Stomach (tissue), 9 donors: Measurements from ENCODE around the gene CELF2. TPM values are rescaled to one million over a fixed set of nuclear protein-coding genes. Genes with fewer than 3 reads are reported as not detected.

Experiments used
- DNase-seq, 2 donors: peaks; one replicate each; pipeline versions ENCODE4 v3.0.0 to v3.0.0-alpha.2; 2013 to 2019
- H3K27ac ChIP-seq, 5 donors: fragments of 200-600 bp in 4 of 5; sonication (generic) in 4 of 5; one replicate each; pipeline ENCODE4 v1.5.1; 2013 to 2019; ENCODE audit warnings: mild to moderate bottlenecking in 1 of 5, moderate library complexity in 1 of 5
- H3K27me3 ChIP-seq, 3 donors: fragments of 200-600 bp; sonication (generic); one replicate each; pipeline ENCODE4 v1.5.1; 2017 to 2019; ENCODE audit warnings: mixed run types in 1 of 3
- H3K36me3 ChIP-seq, 4 donors: fragments of 200-600 bp; sonication (generic); 1 replicate in 3 of 4; 2 replicates in 1 of 4; pipeline ENCODE4 v1.5.1; 2016 to 2019
- H3K4me1 ChIP-seq, 4 donors: fragments of 200-600 bp; sonication (generic); one replicate each; pipeline ENCODE4 v1.5.1; 2016 to 2019
- H3K4me3 ChIP-seq, 4 donors: fragments of 200-600 bp; sonication (generic) in 3 of 4; one replicate each; pipeline ENCODE4 v1.5.1; 2016 to 2019; ENCODE audit warnings: mild to moderate bottlenecking in 1 of 4
- H3K9me3 ChIP-seq, 4 donors: fragments of 200-600 bp; sonication (generic); one replicate each; pipeline ENCODE4 v1.5.1; 2016 to 2019
- EP300 ChIP-seq: sonication (generic); formaldehyde crosslinking; IDR thresholded peaks from one replicate; pipeline ENCODE4 v1.6.1; 2017; ENCODE audit warnings: antibody characterized with exemption
- POLR2A ChIP-seq, 4 donors: fragments of 450-650 bp; IDR thresholded peaks; one replicate each; pipeline ENCODE4 v1.6.1; 2016; ENCODE audit warnings: antibody characterized with exemption in 4 of 4, control low read depth in 2 of 4, mild to moderate bottlenecking in 1 of 4, moderate library complexity in 1 of 4
- POLR2AphosphoS5 ChIP-seq, 3 donors: sonication (generic); formaldehyde crosslinking; IDR thresholded peaks; one replicate each; pipeline ENCODE4 v1.6.1; 2016; ENCODE audit warnings: antibody characterized with exemption in 3 of 3
- WGBS, 5 donors: extraction: QIAGEN DNeasy Blood & Tissue Kit in 3 of 5; methylation state at CpG; one replicate each; pipeline versions ENCODE4 v1.1.5 to v1.1.7; 2013 to 2018; 5-methylcytosine and 5-hydroxymethylcytosine counted together
- intact Hi-C: fragments of 100-400 bp; cut with DNase I; formaldehyde crosslinking; loops from one replicate; pipeline ENCODE4 v1.15.1; 2023; ENCODE audit warnings: low total_unique reads
- polyA plus RNA-seq, 3 donors: library from polyadenylated mRNA; stranded (reverse); fragments of 200-250 nt; gene quantifications; one replicate each; pipeline ENCODE4 v1.2.3, GENCODE V29; 2013
- total RNA-seq, 5 donors: library from RNA; depleted of rRNA; stranded (reverse); fragments of >200 nt; gene quantifications; one replicate each; pipeline versions ENCODE4 v1.1.0 to v1.2.3, GENCODE V29; 2014 to 2016
- TF ChIP-seq, protein P1 (sequence below), 7 experiments: fragments of 450-650 bp in 4 of 7; fragments of 200-600 bp in 3 of 7; sonication (generic) in 3 of 7; IDR thresholded peaks; one replicate each; pipeline ENCODE4 v1.5.1; 2016 to 2019; ENCODE audit warnings: antibody characterized with exemption in 7 of 7, control low read depth in 2 of 7, mild to moderate bottlenecking in 1 of 7
- donor health status: healthy with polysubstance abuse.
- donor health status: Bipolar disorder and iron deficiency.
- donor health status: healthy.

Gene CELF2
- total and polyA plus RNA-seq, 8 donors, result 3.9 to 65.3 (median 36.1) TPM

- H3K36me3 ChIP-seq, result no peaks in the 10 kb centered on the region
- H3K4me3 ChIP-seq, result no peak overlapping the region
- peaks cover 0 to 7% (median 3%) of the 10 kb centered on the region in 4 donors for H3K9me3 ChIP-seq
- intact Hi-C loops, result no loop called here
- no peak for TF ChIP-seq EP300
- TF ChIP-seq, protein P1, sequence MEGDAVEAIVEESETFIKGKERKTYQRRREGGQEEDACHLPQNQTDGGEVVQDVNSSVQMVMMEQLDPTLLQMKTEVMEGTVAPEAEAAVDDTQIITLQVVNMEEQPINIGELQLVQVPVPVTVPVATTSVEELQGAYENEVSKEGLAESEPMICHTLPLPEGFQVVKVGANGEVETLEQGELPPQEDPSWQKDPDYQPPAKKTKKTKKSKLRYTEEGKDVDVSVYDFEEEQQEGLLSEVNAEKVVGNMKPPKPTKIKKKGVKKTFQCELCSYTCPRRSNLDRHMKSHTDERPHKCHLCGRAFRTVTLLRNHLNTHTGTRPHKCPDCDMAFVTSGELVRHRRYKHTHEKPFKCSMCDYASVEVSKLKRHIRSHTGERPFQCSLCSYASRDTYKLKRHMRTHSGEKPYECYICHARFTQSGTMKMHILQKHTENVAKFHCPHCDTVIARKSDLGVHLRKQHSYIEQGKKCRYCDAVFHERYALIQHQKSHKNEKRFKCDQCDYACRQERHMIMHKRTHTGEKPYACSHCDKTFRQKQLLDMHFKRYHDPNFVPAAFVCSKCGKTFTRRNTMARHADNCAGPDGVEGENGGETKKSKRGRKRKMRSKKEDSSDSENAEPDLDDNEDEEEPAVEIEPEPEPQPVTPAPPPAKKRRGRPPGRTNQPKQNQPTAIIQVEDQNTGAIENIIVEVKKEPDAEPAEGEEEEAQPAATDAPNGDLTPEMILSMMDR (IDR thresholded peaks at IDR 0.05), result no peak
- TF ChIP-seq POLR2A (IDR thresholded peaks at IDR 0.05), result no peak
- no peak for TF ChIP-seq POLR2AphosphoS5 (IDR thresholded peaks at IDR 0.05)
- no peaks in the 10 kb centered on the region for H3K27me3 ChIP-seq
- no peak for DNase-seq
- H3K27ac ChIP-seq, result no peak overlapping the region
- WGBS, 5 donors, result 87 to 100% (median 92%) methylated on average over 2 of the region's 2 CpGs
- H3K4me1 ChIP-seq, result no peaks in the 10 kb centered on the region
Observed at GRCh38 chr10:11114269-11114668, 96.6 kb downstream of the CELF2 start.

GRCh38 chr10:11115337-11115736, 97.7 kb downstream of the CELF2 start:
- TF ChIP-seq, protein P1 (IDR thresholded peaks at IDR 0.05), result no peak
- no peak for TF ChIP-seq POLR2AphosphoS5 (IDR thresholded peaks at IDR 0.05)
- TF ChIP-seq POLR2A (IDR thresholded peaks at IDR 0.05), result no peak
- no peak for TF ChIP-seq EP300
- Histone ChIP-seq H3K4me3 (no peak overlapping the region), H3K27me3 (no peaks in the 10 kb centered on the region), H3K27ac (no peak overlapping the region), H3K9me3 (no peaks in the 10 kb centered on the region), H3K36me3 (no peaks in the 10 kb centered on the region), H3K4me1 (no peaks in the 10 kb centered on the region)
- no peak for DNase-seq
- WGBS, 5 donors, result 63 to 83% (median 73%) methylated on average over 3 of the region's 3 CpGs
- intact Hi-C loops, result no loop called here

- no peaks in the 10 kb centered on the region for H3K27me3 ChIP-seq
- TF ChIP-seq POLR2AphosphoS5 (IDR thresholded peaks at IDR 0.05) (no peak), POLR2A (IDR thresholded peaks at IDR 0.05) (no peak)
- H3K27ac ChIP-seq, result no peak overlapping the region
- intact Hi-C loops, result no loop called here
- 90 to 95% (median 92%) methylated on average over 4 of the region's 4 CpGs for WGBS, 5 donors
- DNase-seq, result no peak
- H3K4me3 ChIP-seq, result no peak overlapping the region
- H3K9me3 ChIP-seq, result no peaks in the 10 kb centered on the region
- H3K4me1 ChIP-seq, result peaks cover 0 to 5% (median 0%) of the 10 kb centered on the region in 4 donors
- no peaks in the 10 kb centered on the region for H3K36me3 ChIP-seq
Observed at GRCh38 chr10:11116361-11116760, 98.7 kb downstream of the CELF2 start.

- no peak overlapping the region for H3K27ac ChIP-seq
- peaks cover 0 to 6% (median 0%) of the 10 kb centered on the region in 4 donors for H3K4me1 ChIP-seq
- H3K36me3 ChIP-seq, result no peaks in the 10 kb centered on the region
- H3K27me3 ChIP-seq, result no peaks in the 10 kb centered on the region
- H3K9me3 ChIP-seq, result no peaks in the 10 kb centered on the region
- WGBS, 5 donors, result 74 to 92% (median 81%) methylated on average over 6 of the region's 6 CpGs
- H3K4me3 ChIP-seq, result no peak overlapping the region
- DNase-seq, result no peak
- intact Hi-C loops, result no loop called here
- TF ChIP-seq POLR2AphosphoS5 (IDR thresholded peaks at IDR 0.05) (no peak), POLR2A (IDR thresholded peaks at IDR 0.05) (no peak), EP300 (no peak)
- TF ChIP-seq, protein P1 (IDR thresholded peaks at IDR 0.05), result no peak
Observed at GRCh38 chr10:11116817-11117216, 99.1 kb downstream of the CELF2 start.

DNA sequence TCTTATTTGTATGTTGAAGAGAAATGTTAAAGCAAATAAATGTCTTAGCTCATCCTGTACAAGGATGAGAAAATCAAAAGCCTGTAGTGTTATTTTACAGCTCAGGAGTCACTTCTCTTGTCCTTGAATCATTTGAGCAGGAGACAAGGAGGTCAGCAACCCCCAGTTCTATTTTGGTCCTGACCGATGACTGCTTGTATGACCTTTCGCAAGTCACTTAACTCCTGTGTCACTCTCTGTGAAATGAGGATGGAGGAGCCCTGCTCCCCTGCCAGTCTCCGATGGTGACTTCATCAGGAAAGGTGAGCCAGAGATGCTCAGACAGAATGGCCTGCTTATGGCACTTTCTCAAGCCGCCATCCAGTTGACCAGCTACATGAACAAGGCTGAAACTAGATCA, 101.0 kb downstream of the CELF2 start:
- H3K27ac ChIP-seq, result no peak overlapping the region
- peaks cover 0 to 6% (median 0%) of the 10 kb centered on the region in 4 donors for H3K4me1 ChIP-seq
- 76 to 95% (median 91%) methylated on average over 3 to 4 of the region's 4 CpGs for WGBS, 5 donors
- no peaks in the 10 kb centered on the region for H3K36me3 ChIP-seq
- no peak for DNase-seq
- H3K9me3 ChIP-seq, result no peaks in the 10 kb centered on the region
- intact Hi-C loops, result no loop called here
- no peaks in the 10 kb centered on the region for H3K27me3 ChIP-seq
- TF ChIP-seq EP300 (no peak), POLR2AphosphoS5 (IDR thresholded peaks at IDR 0.05) (no peak), POLR2A (IDR thresholded peaks at IDR 0.05) (no peak)
- TF ChIP-seq, protein P1 (IDR thresholded peaks at IDR 0.05), result no peak
- no peak overlapping the region for H3K4me3 ChIP-seq
